ENCODE measurements around the gene GUCY2D.

The GUCY2D gene

GRCh38 chr17:8002721-8003593 lies 542 bp downstream of the GUCY2D start:
- no peaks in the 10 kb centered on the region for H3K9me3 ChIP-seq (ENCODE audit: insufficient read depth, low read depth, low read length)
- no peak overlapping the region for H3K4me3 ChIP-seq (ENCODE audit: low read length, poor library complexity, severe bottlenecking)
- H3F3A ChIP-seq (ENCODE audit: low read depth): no peaks in the 10 kb centered on the region
- H3K4me1 ChIP-seq (ENCODE audit: insufficient read depth, low read length, poor library complexity, severe bottlenecking): no peaks in the 10 kb centered on the region
- no peaks in the 10 kb centered on the region for H3K79me2 ChIP-seq (ENCODE audit: insufficient read depth, low read length)
- H3K9ac ChIP-seq (ENCODE audit: low read depth, low read length, poor library complexity, severe bottlenecking): no peak overlapping the region
- H3K27me3 ChIP-seq (ENCODE audit: insufficient read depth, low read length, poor library complexity, severe bottlenecking): no peaks in the 10 kb centered on the region
- no peaks in the 10 kb centered on the region for H4K20me1 ChIP-seq (ENCODE audit: insufficient read depth, low read length, poor library complexity, severe bottlenecking)
- H3K9me2 ChIP-seq (replicated peaks; ENCODE audit: low read depth, low read length): no peaks in the 10 kb centered on the region
- TF ChIP-seq, protein P1, sequence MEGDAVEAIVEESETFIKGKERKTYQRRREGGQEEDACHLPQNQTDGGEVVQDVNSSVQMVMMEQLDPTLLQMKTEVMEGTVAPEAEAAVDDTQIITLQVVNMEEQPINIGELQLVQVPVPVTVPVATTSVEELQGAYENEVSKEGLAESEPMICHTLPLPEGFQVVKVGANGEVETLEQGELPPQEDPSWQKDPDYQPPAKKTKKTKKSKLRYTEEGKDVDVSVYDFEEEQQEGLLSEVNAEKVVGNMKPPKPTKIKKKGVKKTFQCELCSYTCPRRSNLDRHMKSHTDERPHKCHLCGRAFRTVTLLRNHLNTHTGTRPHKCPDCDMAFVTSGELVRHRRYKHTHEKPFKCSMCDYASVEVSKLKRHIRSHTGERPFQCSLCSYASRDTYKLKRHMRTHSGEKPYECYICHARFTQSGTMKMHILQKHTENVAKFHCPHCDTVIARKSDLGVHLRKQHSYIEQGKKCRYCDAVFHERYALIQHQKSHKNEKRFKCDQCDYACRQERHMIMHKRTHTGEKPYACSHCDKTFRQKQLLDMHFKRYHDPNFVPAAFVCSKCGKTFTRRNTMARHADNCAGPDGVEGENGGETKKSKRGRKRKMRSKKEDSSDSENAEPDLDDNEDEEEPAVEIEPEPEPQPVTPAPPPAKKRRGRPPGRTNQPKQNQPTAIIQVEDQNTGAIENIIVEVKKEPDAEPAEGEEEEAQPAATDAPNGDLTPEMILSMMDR (conservative IDR thresholded peaks at IDR 0.05; ENCODE audit: low read length): no peak
- no peak for TF ChIP-seq EZH2phosphoT487 (IDR thresholded peaks at IDR 0.05; ENCODE audit: borderline replicate concordance)
- H3K36me3 ChIP-seq (ENCODE audit: insufficient read depth, low read length): no peaks in the 10 kb centered on the region
- H2AFZ ChIP-seq (ENCODE audit: low read length): no peak overlapping the region
- H3K4me2 ChIP-seq (ENCODE audit: low read depth, low read length, poor library complexity, severe bottlenecking): no peak overlapping the region

GRCh38 chr17:8003594-8004181 lies 1.3 kb downstream of the GUCY2D start:
- Histone ChIP-seq H3K79me2 (ENCODE audit: insufficient read depth, low read length) (no peaks in the 10 kb centered on the region), H3K4me1 (ENCODE audit: insufficient read depth, low read length, poor library complexity, severe bottlenecking) (no peaks in the 10 kb centered on the region), H3K36me3 (ENCODE audit: insufficient read depth, low read length) (no peaks in the 10 kb centered on the region), H3K4me2 (ENCODE audit: low read depth, low read length, poor library complexity, severe bottlenecking) (no peak overlapping the region), H4K20me1 (ENCODE audit: insufficient read depth, low read length, poor library complexity, severe bottlenecking) (no peaks in the 10 kb centered on the region), H3K27me3 (ENCODE audit: insufficient read depth, low read length, poor library complexity, severe bottlenecking) (no peaks in the 10 kb centered on the region), H3K9me2 (replicated peaks; ENCODE audit: low read depth, low read length) (no peaks in the 10 kb centered on the region), H3K9ac (ENCODE audit: low read depth, low read length, poor library complexity, severe bottlenecking) (no peak overlapping the region), H3K9me3 (ENCODE audit: insufficient read depth, low read depth, low read length) (no peaks in the 10 kb centered on the region), H3K4me3 (ENCODE audit: low read length, poor library complexity, severe bottlenecking) (no peak overlapping the region), H2AFZ (ENCODE audit: low read length) (no peak overlapping the region), H3F3A (ENCODE audit: low read depth) (no peaks in the 10 kb centered on the region)
- TF ChIP-seq, protein P1 (conservative IDR thresholded peaks at IDR 0.05; ENCODE audit: low read length): no peak
- TF ChIP-seq EZH2phosphoT487 (IDR thresholded peaks at IDR 0.05; ENCODE audit: borderline replicate concordance): no peak

- no peak overlapping the region for H3K4me2 ChIP-seq (ENCODE audit: low read depth, low read length, poor library complexity, severe bottlenecking)
- no peaks in the 10 kb centered on the region for H3K79me2 ChIP-seq (ENCODE audit: insufficient read depth, low read length)
- no peaks in the 10 kb centered on the region for H3F3A ChIP-seq (ENCODE audit: low read depth)
- no peaks in the 10 kb centered on the region for H3K36me3 ChIP-seq (ENCODE audit: insufficient read depth, low read length)
- no peak overlapping the region for H2AFZ ChIP-seq (ENCODE audit: low read length)
- H3K9ac ChIP-seq (ENCODE audit: low read depth, low read length, poor library complexity, severe bottlenecking): no peak overlapping the region
- H3K9me2 ChIP-seq (replicated peaks; ENCODE audit: low read depth, low read length): no peaks in the 10 kb centered on the region
- no peaks in the 10 kb centered on the region for H3K4me1 ChIP-seq (ENCODE audit: insufficient read depth, low read length, poor library complexity, severe bottlenecking)
- no peaks in the 10 kb centered on the region for H3K27me3 ChIP-seq (ENCODE audit: insufficient read depth, low read length, poor library complexity, severe bottlenecking)
- no peak overlapping the region for H3K4me3 ChIP-seq (ENCODE audit: low read length, poor library complexity, severe bottlenecking)
- TF ChIP-seq EZH2phosphoT487 (IDR thresholded peaks at IDR 0.05; ENCODE audit: borderline replicate concordance): no peak
- TF ChIP-seq, protein P1 (conservative IDR thresholded peaks at IDR 0.05; ENCODE audit: low read length): no peak
- H3K9me3 ChIP-seq (ENCODE audit: insufficient read depth, low read depth, low read length): no peaks in the 10 kb centered on the region
- no peaks in the 10 kb centered on the region for H4K20me1 ChIP-seq (ENCODE audit: insufficient read depth, low read length, poor library complexity, severe bottlenecking)
These were observed 2.5 kb downstream of the GUCY2D start for GRCh38 chr17:8004899-8005298.

Data from Loucy (cell line).